ENCODE measurements around the gene CSE1L.

DNA sequence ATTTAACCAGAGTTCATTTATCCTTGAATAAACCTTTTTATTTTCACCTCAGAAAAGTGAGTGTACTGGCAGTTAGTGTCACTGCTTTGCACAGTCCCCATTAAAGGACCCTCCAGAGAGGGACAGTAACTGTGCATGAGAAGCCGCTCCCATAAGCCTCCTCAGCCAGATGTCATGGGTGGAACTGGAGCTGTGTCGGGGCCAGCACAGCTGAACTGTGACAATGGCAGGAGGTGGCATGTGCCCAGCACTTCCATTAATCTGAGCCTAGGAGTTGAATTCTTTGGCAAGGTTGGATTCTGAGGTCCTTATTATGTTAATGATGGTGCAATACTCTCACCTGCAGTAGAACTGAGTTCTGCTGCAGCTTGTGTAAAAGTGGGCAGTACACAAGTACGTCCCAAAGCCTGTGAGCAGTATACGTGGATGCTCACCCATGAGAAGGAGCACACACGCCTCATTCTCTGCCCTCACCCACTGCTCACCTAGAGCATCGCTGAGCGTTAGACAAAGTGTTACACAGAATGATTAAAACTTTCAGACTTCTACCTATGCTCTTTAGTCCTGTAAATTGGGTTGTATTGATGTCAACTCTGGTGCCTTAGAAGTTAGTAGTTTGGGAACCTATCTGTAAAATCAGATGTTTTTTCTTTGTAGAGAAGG lies 11.9 kb upstream of the CSE1L start:
- TF ChIP-seq EZH2 (IDR thresholded peaks at IDR 0.05; ENCODE audit: insufficient read depth, low read length): no peak
- TF ChIP-seq, protein P1, sequence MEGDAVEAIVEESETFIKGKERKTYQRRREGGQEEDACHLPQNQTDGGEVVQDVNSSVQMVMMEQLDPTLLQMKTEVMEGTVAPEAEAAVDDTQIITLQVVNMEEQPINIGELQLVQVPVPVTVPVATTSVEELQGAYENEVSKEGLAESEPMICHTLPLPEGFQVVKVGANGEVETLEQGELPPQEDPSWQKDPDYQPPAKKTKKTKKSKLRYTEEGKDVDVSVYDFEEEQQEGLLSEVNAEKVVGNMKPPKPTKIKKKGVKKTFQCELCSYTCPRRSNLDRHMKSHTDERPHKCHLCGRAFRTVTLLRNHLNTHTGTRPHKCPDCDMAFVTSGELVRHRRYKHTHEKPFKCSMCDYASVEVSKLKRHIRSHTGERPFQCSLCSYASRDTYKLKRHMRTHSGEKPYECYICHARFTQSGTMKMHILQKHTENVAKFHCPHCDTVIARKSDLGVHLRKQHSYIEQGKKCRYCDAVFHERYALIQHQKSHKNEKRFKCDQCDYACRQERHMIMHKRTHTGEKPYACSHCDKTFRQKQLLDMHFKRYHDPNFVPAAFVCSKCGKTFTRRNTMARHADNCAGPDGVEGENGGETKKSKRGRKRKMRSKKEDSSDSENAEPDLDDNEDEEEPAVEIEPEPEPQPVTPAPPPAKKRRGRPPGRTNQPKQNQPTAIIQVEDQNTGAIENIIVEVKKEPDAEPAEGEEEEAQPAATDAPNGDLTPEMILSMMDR (IDR thresholded peaks at IDR 0.05; ENCODE audit: insufficient read depth, low read depth, low read length): no peak

Measured in astrocyte (in vitro differentiated cells and primary cell).